Gastrocnemius medialis (tissue), 4 donors: ENCODE data around the gene ZNF205.

Source experiments
- POLR2A ChIP-seq, 2 donors: fragments of 450-650 bp; IDR thresholded peaks; one replicate each; pipeline ENCODE4 v1.6.1; 2017; ENCODE audit warnings: antibody characterized with exemption in 2 of 2, mild to moderate bottlenecking in 2 of 2, moderate library complexity in 2 of 2
- TF ChIP-seq, protein P1 (sequence below), 5 experiments: fragments of 450-650 bp in 3 of 5; fragments of 200-600 bp in 2 of 5; sonication (generic) in 2 of 5; IDR thresholded peaks in 4 of 5; conservative IDR thresholded peaks in 1 of 5; 1 replicate in 4 of 5; 2 replicates in 1 of 5; pipeline ENCODE4 v1.5.1; 2016 to 2019; ENCODE audit warnings: antibody characterized with exemption in 5 of 5, mild to moderate bottlenecking in 3 of 5, moderate library complexity in 3 of 5

DNA sequence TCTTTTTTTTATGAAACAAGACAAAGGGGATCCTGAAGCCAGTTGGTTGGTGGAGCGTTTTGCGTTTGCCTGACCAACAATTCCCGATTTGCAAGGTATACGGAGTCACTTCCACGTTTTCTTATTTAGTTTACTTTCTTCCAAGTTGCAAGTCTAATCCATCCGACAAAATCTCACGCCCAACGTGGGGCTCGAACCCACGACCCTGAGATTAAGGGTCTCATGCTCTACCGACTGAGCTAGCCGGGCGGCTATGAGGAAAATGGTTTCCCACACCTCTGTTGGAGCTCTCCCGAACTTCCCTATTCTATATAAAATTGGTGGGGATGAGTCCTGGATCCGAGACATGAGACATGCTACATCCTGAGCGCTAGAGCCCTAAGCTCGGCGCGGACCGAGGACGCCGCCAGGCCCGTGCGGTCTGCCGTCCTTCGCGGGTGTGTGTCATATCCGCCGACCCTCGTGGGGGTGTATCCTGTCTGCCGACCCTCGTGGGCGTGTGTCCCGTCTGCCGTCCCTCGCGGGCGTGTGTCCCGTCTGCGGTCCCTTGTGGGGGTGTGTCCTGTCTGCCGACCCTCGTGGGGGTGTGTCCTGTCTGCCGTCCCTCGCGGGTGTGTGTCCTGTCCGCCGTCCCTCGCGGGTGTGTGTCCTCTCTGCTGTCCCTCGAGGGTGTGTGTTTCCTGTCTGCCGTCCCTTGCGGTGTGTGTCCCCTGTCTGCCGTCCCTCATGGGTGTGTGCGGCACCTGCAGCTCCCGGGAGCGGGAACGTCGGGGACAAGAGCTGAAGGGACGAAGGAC, 45.0 kb downstream of the ZNF205 start:
- TF ChIP-seq, protein P1, sequence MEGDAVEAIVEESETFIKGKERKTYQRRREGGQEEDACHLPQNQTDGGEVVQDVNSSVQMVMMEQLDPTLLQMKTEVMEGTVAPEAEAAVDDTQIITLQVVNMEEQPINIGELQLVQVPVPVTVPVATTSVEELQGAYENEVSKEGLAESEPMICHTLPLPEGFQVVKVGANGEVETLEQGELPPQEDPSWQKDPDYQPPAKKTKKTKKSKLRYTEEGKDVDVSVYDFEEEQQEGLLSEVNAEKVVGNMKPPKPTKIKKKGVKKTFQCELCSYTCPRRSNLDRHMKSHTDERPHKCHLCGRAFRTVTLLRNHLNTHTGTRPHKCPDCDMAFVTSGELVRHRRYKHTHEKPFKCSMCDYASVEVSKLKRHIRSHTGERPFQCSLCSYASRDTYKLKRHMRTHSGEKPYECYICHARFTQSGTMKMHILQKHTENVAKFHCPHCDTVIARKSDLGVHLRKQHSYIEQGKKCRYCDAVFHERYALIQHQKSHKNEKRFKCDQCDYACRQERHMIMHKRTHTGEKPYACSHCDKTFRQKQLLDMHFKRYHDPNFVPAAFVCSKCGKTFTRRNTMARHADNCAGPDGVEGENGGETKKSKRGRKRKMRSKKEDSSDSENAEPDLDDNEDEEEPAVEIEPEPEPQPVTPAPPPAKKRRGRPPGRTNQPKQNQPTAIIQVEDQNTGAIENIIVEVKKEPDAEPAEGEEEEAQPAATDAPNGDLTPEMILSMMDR (IDR thresholded peaks at IDR 0.05 in 4 of 5, conservative IDR thresholded peaks at IDR 0.05 in 1 of 5), result no peak
- no peak for TF ChIP-seq POLR2A (IDR thresholded peaks at IDR 0.05)
